ENCODE results near the gene EDN2.

Gene EDN2

GRCh38 chr1:41437011-41437355 lies 47.5 kb downstream of the EDN2 start:
- DNase-seq (ENCODE audit: low read depth, low spot score) = no peak

GRCh38 chr1:41436281-41437010 lies 48.0 kb downstream of the EDN2 start:
- no peak for DNase-seq (ENCODE audit: low read depth, low spot score)

GRCh38 chr1:41435570-41436178 lies 48.8 kb downstream of the EDN2 start:
- no peak for DNase-seq (ENCODE audit: low read depth, low spot score)

GRCh38 chr1:41434748-41435449 lies 49.6 kb downstream of the EDN2 start:
- DNase-seq (ENCODE audit: low read depth, low spot score) = peak; percentile 28

- DNase-seq (ENCODE audit: low read depth, low spot score) = no peak
Measured at GRCh38 chr1:41434306-41434705, 50.2 kb downstream of the EDN2 start.

GRCh38 chr1:41433501-41433900 lies 51.0 kb downstream of the EDN2 start:
- DNase-seq (ENCODE audit: low read depth, low spot score) = no peak

GRCh38 chr1:41432481-41433280 lies 51.8 kb downstream of the EDN2 start:
- DNase-seq (ENCODE audit: low read depth, low spot score) = peak; percentile 57

GRCh38 chr1:41431490-41432350 lies 52.8 kb downstream of the EDN2 start:
- no peak for DNase-seq (ENCODE audit: low read depth, low spot score)

GRCh38 chr1:41430582-41430981 lies 53.9 kb downstream of the EDN2 start:
- no peak for DNase-seq (ENCODE audit: low read depth, low spot score)

GRCh38 chr1:41430069-41430468 lies 54.4 kb downstream of the EDN2 start:
- no peak for DNase-seq (ENCODE audit: low read depth, low spot score)

- no peak for DNase-seq (ENCODE audit: low read depth, low spot score)
Measured at GRCh38 chr1:41429641-41430035, 54.8 kb downstream of the EDN2 start.
